CD8-positive, alpha-beta memory T cell (primary cell): Measurements from ENCODE around the gene EREG. TPM values are rescaled to one million over a fixed set of nuclear protein-coding genes. Genes with fewer than 3 reads are reported as not detected.

Source experiments
- CTCF ChIA-PET: fragments of 350-600 bp; sonication (Branson Sonifier 250); formaldehyde crosslinking; loops from one replicate; lab custom pipeline; 2021; ENCODE audit warnings: antibody characterized with exemption; lab: Charles Lee
- POLR2A ChIA-PET: fragments of 350-600 bp; sonication (Branson Sonifier 250); formaldehyde crosslinking; loops from one replicate; lab custom pipeline; 2021; ENCODE audit warnings: antibody characterized with exemption; lab: Charles Lee
- DNase-seq, 5 donors: peaks; one replicate each; pipeline versions ENCODE4 v3.0.0 to v3.0.0-alpha.2; 2020 to 2022; ENCODE audit warnings: mixed read lengths in 1 of 5
- H3K27ac ChIP-seq: one replicate; pipeline ENCODE4 v1.7.0; 2013; ENCODE audit warnings: low read depth, mild to moderate bottlenecking, low read length, moderate library complexity
- H3K27me3 ChIP-seq: 2 replicates; pipeline ENCODE4 v1.7.0; 2013; ENCODE audit warnings: low read length, mild to moderate bottlenecking; ENCODE audit not compliant: insufficient read depth, poor library complexity, severe bottlenecking
- H3K36me3 ChIP-seq: 2 replicates; pipeline ENCODE4 v1.7.0; 2013; ENCODE audit warnings: mild to moderate bottlenecking, low read length, moderate library complexity; ENCODE audit not compliant: insufficient read depth
- H3K4me1 ChIP-seq: 2 replicates; pipeline ENCODE4 v1.7.0; 2013; ENCODE audit warnings: mild to moderate bottlenecking, low read length, moderate library complexity; ENCODE audit not compliant: insufficient read depth
- H3K4me3 ChIP-seq: 2 replicates; pipeline ENCODE4 v1.7.0; 2013; ENCODE audit warnings: mild to moderate bottlenecking, low read length
- H3K9me3 ChIP-seq: 2 replicates; pipeline ENCODE4 v1.7.0; 2013; ENCODE audit warnings: mild to moderate bottlenecking, low read length
- H3K27ac Mint-ChIP-seq, 8 donors: one replicate each; pipeline ENCODE4 v1.8.0; 2020 to 2021; ENCODE audit warnings: mixed read lengths in 8 of 8, mild to moderate bottlenecking in 6 of 8, inconsistent platforms in 3 of 8, moderate library complexity in 3 of 8
- H3K27me3 Mint-ChIP-seq, 2 donors: one replicate each; pipeline ENCODE4 v1.8.0; 2020 to 2021; ENCODE audit warnings: mixed read lengths in 2 of 2, mild to moderate bottlenecking in 1 of 2, moderate library complexity in 1 of 2
- H3K36me3 Mint-ChIP-seq, 3 donors: one replicate each; pipeline ENCODE4 v1.8.0; 2020 to 2021; ENCODE audit warnings: mixed read lengths in 3 of 3, inconsistent platforms in 1 of 3, mild to moderate bottlenecking in 1 of 3
- H3K4me1 Mint-ChIP-seq, 3 donors: one replicate each; pipeline ENCODE4 v1.8.0; 2020 to 2021; ENCODE audit warnings: mixed read lengths in 3 of 3, inconsistent platforms in 1 of 3, mild to moderate bottlenecking in 1 of 3
- H3K4me3 Mint-ChIP-seq, 7 donors: one replicate each; pipeline ENCODE4 v1.8.0; 2020 to 2021; ENCODE audit warnings: mixed read lengths in 7 of 7, mild to moderate bottlenecking in 6 of 7, moderate library complexity in 4 of 7, inconsistent platforms in 2 of 7
- H3K9me3 Mint-ChIP-seq, 5 donors: one replicate each; pipeline ENCODE4 v1.8.0; 2020 to 2022; ENCODE audit warnings: mixed read lengths in 5 of 5, mild to moderate bottlenecking in 3 of 5, moderate library complexity in 2 of 5, inconsistent platforms in 1 of 5
- polyA plus RNA-seq: library from polyadenylated mRNA; unstranded; fragments of 300-500 nt; fragmentation: Illumina TruSeq; gene quantifications from one replicate; pipeline ENCODE4 v1.2.3, GENCODE V29; 2021
- total RNA-seq, 2 experiments: library from RNA; stranded (reverse); gene quantifications; one replicate each; pipeline ENCODE4 v1.2.3, GENCODE V29; 2021

The EREG gene
- total and polyA plus RNA-seq, 3 experiments from 2014 or later = not detected

- DNase-seq = no peak
- peaks cover 0 to 9% of the 10 kb centered on the region in 2 donors for H3K27me3 Mint-ChIP-seq
- no peak overlapping the region for H3K4me3 ChIP-seq
- H3K36me3 ChIP-seq = no peaks in the 10 kb centered on the region
- no peaks in the 10 kb centered on the region for H3K36me3 Mint-ChIP-seq
- H3K9me3 ChIP-seq = no peaks in the 10 kb centered on the region
- H3K9me3 Mint-ChIP-seq = no peaks in the 10 kb centered on the region
- ChIA-PET POLR2A (no interaction called here), CTCF (no interaction called here)
- no peaks in the 10 kb centered on the region for H3K4me1 ChIP-seq
- no peak overlapping the region for H3K4me3 Mint-ChIP-seq
- H3K27ac Mint-ChIP-seq = no peak overlapping the region
- H3K27ac ChIP-seq = no peak overlapping the region
- H3K4me1 Mint-ChIP-seq = no peaks in the 10 kb centered on the region
- H3K27me3 ChIP-seq = no peaks in the 10 kb centered on the region
Measured at GRCh38 chr4:74410272-74410671, 45.3 kb downstream of the EREG start.

DNA sequence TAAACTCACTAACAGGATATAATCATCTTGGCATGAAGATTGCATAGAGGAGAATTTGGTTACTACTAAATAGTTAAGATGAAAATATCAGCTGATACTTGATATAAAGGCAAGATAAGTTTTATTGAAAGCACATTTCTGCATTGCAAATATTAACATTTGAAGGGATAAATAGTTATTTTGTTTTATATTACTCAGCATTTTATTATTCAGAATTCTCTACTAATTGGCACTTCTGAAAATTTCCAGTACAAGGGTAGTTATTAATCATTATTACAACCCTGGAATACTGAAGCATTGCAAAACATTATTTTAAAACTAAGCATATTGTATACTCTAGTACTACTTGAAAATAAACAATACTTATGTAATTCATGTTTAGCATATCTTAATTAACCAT is 47.3 kb downstream of the EREG start:
- no peaks in the 10 kb centered on the region for H3K9me3 ChIP-seq
- H3K27me3 ChIP-seq = no peaks in the 10 kb centered on the region
- Mint-ChIP-seq H3K27me3 (peaks cover 0 to 8% of the 10 kb centered on the region in 2 donors), H3K4me1 (no peaks in the 10 kb centered on the region), H3K4me3 (no peak overlapping the region), H3K9me3 (no peaks in the 10 kb centered on the region), H3K27ac (no peak overlapping the region), H3K36me3 (no peaks in the 10 kb centered on the region)
- no peak overlapping the region for H3K27ac ChIP-seq
- CTCF ChIA-PET = no interaction called here
- no peaks in the 10 kb centered on the region for H3K36me3 ChIP-seq
- no peak overlapping the region for H3K4me3 ChIP-seq
- no peaks in the 10 kb centered on the region for H3K4me1 ChIP-seq
- no peak for DNase-seq
- POLR2A ChIA-PET = no interaction called here

GRCh38 chr4:74413265-74413664 is 48.3 kb downstream of the EREG start:
- H3K9me3 Mint-ChIP-seq = no peaks in the 10 kb centered on the region
- no peaks in the 10 kb centered on the region for H3K4me1 Mint-ChIP-seq

GRCh38 chr4:74414149-74414809 is 49.3 kb downstream of the EREG start:
- ChIA-PET CTCF (no interaction called here), POLR2A (no interaction called here)

More at GRCh38 chr4:74413265-74413664, 48.3 kb downstream of the EREG start:
- H3K27me3 Mint-ChIP-seq = peaks cover 1 to 15% of the 10 kb centered on the region in 2 donors
- no peaks in the 10 kb centered on the region for H3K36me3 Mint-ChIP-seq
- POLR2A ChIA-PET = no interaction called here
- CTCF ChIA-PET = no interaction called here
- H3K4me3 Mint-ChIP-seq = no peak overlapping the region
- Histone ChIP-seq H3K27me3 (no peaks in the 10 kb centered on the region), H3K4me3 (no peak overlapping the region), H3K4me1 (no peaks in the 10 kb centered on the region), H3K27ac (no peak overlapping the region), H3K9me3 (no peaks in the 10 kb centered on the region), H3K36me3 (no peaks in the 10 kb centered on the region)
- no peak overlapping the region for H3K27ac Mint-ChIP-seq
- no peak for DNase-seq

DNA sequence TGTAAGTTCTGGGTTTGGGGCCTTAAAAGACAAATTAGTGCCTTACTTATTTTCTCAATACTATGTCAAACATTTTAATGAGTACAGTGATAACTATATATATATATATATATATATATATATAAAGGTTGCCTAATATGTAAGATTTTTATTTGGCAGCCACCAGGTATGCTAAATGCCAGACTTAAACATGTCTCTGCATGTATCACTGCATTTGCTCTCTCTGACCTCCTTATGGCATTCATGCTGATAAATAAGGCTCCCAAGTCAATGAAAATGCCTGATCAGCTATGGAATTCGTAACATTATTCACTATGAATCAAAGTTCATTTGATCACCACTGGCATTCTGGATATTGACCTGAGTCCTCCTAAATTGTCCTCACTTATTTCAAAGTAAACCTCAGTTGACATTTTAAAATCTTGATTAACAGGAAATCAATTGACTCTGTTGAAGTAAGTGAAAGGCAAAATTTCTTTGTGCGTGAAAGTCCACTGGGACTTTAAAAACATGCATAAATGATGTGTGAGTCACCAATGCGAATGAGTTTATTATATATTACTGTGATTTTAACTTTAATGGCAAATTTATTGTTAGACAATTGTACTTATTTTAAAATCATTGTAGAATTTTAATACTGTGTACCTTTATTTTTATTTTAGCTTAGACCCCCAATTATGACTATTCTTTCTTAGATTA is 50.8 kb downstream of the EREG start:
- Histone ChIP-seq H3K9me3 (no peaks in the 10 kb centered on the region), H3K27me3 (no peaks in the 10 kb centered on the region), H3K27ac (no peak overlapping the region), H3K36me3 (no peaks in the 10 kb centered on the region), H3K4me1 (no peaks in the 10 kb centered on the region), H3K4me3 (no peak overlapping the region)
- no peaks in the 10 kb centered on the region for H3K4me1 Mint-ChIP-seq
- no peaks in the 10 kb centered on the region for H3K9me3 Mint-ChIP-seq
- no peak overlapping the region for H3K4me3 Mint-ChIP-seq
- ChIA-PET CTCF (no interaction called here), POLR2A (no interaction called here)
- H3K36me3 Mint-ChIP-seq = no peaks in the 10 kb centered on the region
- no peak overlapping the region for H3K27ac Mint-ChIP-seq
- DNase-seq = no peak
- H3K27me3 Mint-ChIP-seq = peaks cover 4 to 21% of the 10 kb centered on the region in 2 donors

More at GRCh38 chr4:74414149-74414809, 49.3 kb downstream of the EREG start:
- H3K4me1 ChIP-seq = no peaks in the 10 kb centered on the region
- no peaks in the 10 kb centered on the region for H3K36me3 ChIP-seq
- no peak for DNase-seq
- H3K27ac ChIP-seq = no peak overlapping the region
- no peaks in the 10 kb centered on the region for H3K9me3 Mint-ChIP-seq
- peak overlapping the region in 1 of 8 donors; percentile 3 for H3K27ac Mint-ChIP-seq
- no peak overlapping the region for H3K4me3 Mint-ChIP-seq
- H3K9me3 ChIP-seq = no peaks in the 10 kb centered on the region
- H3K4me3 ChIP-seq = no peak overlapping the region
- no peaks in the 10 kb centered on the region for H3K4me1 Mint-ChIP-seq
- H3K27me3 Mint-ChIP-seq = peaks cover 4 to 14% of the 10 kb centered on the region in 2 donors
- no peaks in the 10 kb centered on the region for H3K27me3 ChIP-seq
- no peaks in the 10 kb centered on the region for H3K36me3 Mint-ChIP-seq

GRCh38 chr4:74418063-74418670 is 53.2 kb downstream of the EREG start:
- Histone ChIP-seq H3K4me1 (no peaks in the 10 kb centered on the region), H3K27ac (no peak overlapping the region), H3K4me3 (no peak overlapping the region), H3K9me3 (no peaks in the 10 kb centered on the region), H3K27me3 (no peaks in the 10 kb centered on the region), H3K36me3 (no peaks in the 10 kb centered on the region)
- ChIA-PET CTCF (no interaction called here), POLR2A (no interaction called here)
- Mint-ChIP-seq H3K27ac (no peak overlapping the region), H3K36me3 (no peaks in the 10 kb centered on the region), H3K4me1 (no peaks in the 10 kb centered on the region), H3K4me3 (no peak overlapping the region), H3K27me3 (peaks cover 11 to 32% of the 10 kb centered on the region in 2 donors), H3K9me3 (no peaks in the 10 kb centered on the region)
- no peak for DNase-seq

GRCh38 chr4:74420863-74421262 is 55.9 kb downstream of the EREG start:
- Mint-ChIP-seq H3K36me3 (no peaks in the 10 kb centered on the region), H3K27me3 (peaks cover 13 to 33% of the 10 kb centered on the region in 2 donors), H3K9me3 (no peaks in the 10 kb centered on the region), H3K27ac (no peak overlapping the region), H3K4me1 (no peaks in the 10 kb centered on the region), H3K4me3 (no peak overlapping the region)
- no peaks in the 10 kb centered on the region for H3K9me3 ChIP-seq
- no peak overlapping the region for H3K4me3 ChIP-seq
- ChIA-PET POLR2A (no interaction called here), CTCF (no interaction called here)
- no peak for DNase-seq
- H3K4me1 ChIP-seq = no peaks in the 10 kb centered on the region
- no peaks in the 10 kb centered on the region for H3K27me3 ChIP-seq
- no peaks in the 10 kb centered on the region for H3K36me3 ChIP-seq
- H3K27ac ChIP-seq = no peak overlapping the region

DNA sequence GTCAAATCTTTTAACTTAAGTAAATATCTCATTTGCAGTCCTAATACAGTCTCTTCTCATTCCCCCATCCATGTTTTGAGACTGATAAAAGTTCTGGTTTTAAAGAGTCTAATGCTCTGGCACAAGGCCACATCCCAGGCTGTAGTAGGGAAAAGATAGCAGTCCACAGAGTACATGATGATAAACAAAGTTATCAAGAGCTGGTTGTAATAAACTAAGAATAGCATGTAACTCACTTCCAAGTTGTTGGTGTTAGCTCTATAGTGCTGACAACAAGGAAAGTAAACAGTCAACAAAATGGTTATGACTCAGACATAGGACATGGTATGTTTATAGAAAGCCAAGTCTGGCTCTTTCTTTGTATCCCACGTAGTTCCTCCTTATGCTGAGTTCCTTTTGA is 58.2 kb downstream of the EREG start:
- ChIA-PET CTCF (no interaction called here), POLR2A (no interaction called here)
- H3K27ac Mint-ChIP-seq = no peak overlapping the region
- H3K36me3 Mint-ChIP-seq = no peaks in the 10 kb centered on the region
- Histone ChIP-seq H3K4me1 (no peaks in the 10 kb centered on the region), H3K27ac (no peak overlapping the region), H3K9me3 (no peaks in the 10 kb centered on the region), H3K4me3 (no peak overlapping the region), H3K27me3 (no peaks in the 10 kb centered on the region), H3K36me3 (no peaks in the 10 kb centered on the region)
- no peaks in the 10 kb centered on the region for H3K9me3 Mint-ChIP-seq
- no peaks in the 10 kb centered on the region for H3K4me1 Mint-ChIP-seq
- DNase-seq = no peak
- peaks cover 13 to 27% of the 10 kb centered on the region in 2 donors for H3K27me3 Mint-ChIP-seq
- H3K4me3 Mint-ChIP-seq = no peak overlapping the region
